HG03521 (cell line): Measurements from ENCODE around the gene RNF217.

ENCODE experiments used
- ATAC-seq: cut with Tn5 transposase; IDR thresholded peaks from one replicate; pipeline ENCODE4 v1.9.1; 2021; ENCODE audit warnings: mild to moderate bottlenecking, moderate library complexity; ENCODE audit not compliant: unreplicated experiment

RNF217 gene

DNA sequence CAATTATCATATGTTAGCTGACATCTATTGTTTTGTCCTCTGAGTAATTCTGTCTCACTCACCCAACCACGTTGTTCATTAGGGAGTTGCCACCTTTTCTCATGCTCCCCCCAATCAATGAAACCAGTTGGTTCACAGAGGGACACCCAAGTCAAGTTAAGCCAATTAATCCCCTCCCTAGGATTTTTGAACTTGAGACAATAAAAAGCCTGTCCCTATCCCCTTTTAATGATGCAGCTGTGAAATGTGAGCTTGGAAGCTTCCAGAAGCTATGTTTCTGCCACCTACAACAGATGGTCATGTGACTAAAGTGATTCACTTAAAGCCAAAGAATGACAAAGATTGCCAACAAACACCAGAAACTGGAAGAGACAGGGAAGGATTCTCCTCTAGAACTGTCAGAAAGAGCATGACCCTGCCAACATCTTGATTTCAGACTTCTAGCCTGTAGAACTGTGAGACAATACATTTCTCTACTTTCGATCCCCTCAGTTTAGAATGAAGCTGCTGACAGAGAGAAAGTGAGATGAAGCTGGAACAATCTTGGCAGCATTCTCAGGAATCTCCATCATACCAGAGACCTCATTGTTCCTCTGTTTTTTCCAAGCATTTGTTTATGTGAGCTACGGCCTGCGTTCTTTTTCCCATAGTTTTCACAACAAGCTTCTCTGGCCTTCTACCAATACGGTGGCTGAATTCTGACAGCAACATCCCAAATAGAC, 133.5 kb downstream of the RNF217 start:
- ATAC-seq: no peak

- ATAC-seq: no peak
These were observed 134.9 kb downstream of the RNF217 start for GRCh38 chr6:125097186-125097585.

- no peak for ATAC-seq
These were observed 136.0 kb downstream of the RNF217 start for GRCh38 chr6:125098253-125098652.

- peak; percentile 68 for ATAC-seq
These were observed 137.2 kb downstream of the RNF217 start for GRCh38 chr6:125099211-125100073.

DNA sequence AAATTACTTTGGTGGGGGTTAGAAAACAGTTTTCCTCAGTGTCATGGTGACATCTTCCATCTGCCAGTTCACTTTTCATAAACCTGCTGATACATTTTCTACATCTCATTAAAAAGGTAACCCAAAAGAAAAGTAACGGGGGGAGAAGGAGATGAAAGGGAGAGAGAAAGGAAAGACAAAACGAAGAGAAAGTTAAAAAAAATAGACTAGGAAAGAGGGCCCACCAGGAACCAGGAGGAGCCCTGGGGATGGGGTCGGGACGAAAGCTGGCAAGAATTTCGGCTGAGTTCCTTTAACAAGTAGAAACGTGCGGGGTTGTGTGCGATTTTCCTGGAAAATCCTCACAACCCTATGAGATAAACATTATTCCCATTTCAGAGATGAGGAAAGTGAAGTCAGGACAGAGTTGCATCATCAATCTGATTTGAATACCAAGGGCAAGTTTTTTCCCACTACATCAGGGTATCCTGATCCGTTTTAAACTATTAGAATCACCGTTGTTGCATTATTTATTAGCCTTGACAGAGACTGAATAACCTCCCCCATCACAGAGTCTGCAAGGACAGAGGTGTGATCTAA, 137.9 kb downstream of the RNF217 start:
- no peak for ATAC-seq

DNA sequence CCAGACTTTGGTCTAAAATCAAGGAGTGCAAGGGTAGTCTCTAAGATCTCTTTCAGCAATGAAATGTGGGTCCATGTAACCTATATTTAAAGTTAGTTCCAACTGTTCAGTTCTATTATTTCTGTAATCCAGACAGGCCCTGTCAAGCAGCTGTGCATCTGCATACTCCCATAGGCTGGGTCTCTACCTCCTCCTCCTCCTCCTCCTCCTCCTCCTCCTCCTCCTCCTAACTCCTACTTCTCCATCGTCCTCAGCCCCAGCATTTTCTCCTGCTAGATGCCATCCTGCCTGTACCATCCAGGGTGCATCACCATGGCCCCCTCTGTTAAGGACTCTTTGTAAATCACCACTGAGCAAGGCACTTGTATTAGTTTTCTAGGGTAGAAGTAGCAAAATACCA, 138.9 kb downstream of the RNF217 start:
- no peak for ATAC-seq

GRCh38 chr6:125101631-125102030, 139.4 kb downstream of the RNF217 start:
- ATAC-seq: no peak

- no peak for ATAC-seq
These were observed 140.2 kb downstream of the RNF217 start for GRCh38 chr6:125102411-125102810.

- no peak for ATAC-seq
These were observed 140.7 kb downstream of the RNF217 start for GRCh38 chr6:125102891-125103290.

- no peak for ATAC-seq
These were observed 142.2 kb downstream of the RNF217 start for GRCh38 chr6:125104425-125104824.

DNA sequence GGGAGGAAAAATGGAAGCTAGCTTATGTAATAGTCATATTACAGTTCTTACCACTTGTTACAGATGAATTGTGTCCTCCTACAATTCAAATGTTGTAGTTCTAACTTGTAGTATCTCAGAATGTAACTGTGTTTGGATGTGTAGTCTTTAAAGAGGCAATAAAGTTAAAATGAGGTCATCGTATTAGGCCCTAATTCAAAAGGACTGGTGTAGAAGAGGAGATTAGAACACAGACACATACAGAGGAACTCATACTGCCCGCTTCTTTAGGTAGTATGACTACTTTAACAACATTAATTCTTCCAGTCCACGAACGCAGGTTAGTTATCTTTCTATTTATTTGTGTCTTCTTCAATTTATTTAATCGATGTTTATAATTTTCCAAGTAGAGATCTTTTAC, 144.8 kb downstream of the RNF217 start:
- no peak for ATAC-seq

DNA sequence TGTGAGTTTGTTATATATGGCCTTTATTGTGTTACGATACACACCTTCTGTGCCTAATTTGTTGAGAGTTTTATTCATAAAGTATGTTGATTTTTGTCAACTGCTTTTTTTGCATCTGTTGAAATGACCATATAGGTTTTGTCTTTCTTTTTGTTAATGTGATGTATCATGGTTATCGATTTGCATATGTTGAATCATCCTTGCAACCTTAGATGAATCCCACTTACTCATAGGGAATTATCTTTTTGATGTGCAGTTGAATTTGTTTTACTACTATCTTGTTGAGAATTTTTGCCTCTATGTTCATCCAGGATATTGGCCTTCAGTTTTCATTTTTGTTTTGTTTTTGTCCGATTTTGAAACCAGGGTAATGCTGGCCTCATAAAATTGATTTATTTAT, 145.7 kb downstream of the RNF217 start:
- ATAC-seq: no peak

- ATAC-seq: no peak
These were observed 147.8 kb downstream of the RNF217 start for GRCh38 chr6:125110056-125110455.

GRCh38 chr6:125111219-125111983, 149.2 kb downstream of the RNF217 start:
- no peak for ATAC-seq

GRCh38 chr6:125112934-125113333, 150.7 kb downstream of the RNF217 start:
- ATAC-seq: no peak

GRCh38 chr6:125114248-125114858, 152.1 kb downstream of the RNF217 start:
- no peak for ATAC-seq

- ATAC-seq: no peak
These were observed 153.9 kb downstream of the RNF217 start for GRCh38 chr6:125116170-125116569.

- ATAC-seq: no peak
These were observed 154.5 kb downstream of the RNF217 start for GRCh38 chr6:125116710-125117109.

- no peak for ATAC-seq
These were observed 155.6 kb downstream of the RNF217 start for GRCh38 chr6:125117818-125118217.

DNA sequence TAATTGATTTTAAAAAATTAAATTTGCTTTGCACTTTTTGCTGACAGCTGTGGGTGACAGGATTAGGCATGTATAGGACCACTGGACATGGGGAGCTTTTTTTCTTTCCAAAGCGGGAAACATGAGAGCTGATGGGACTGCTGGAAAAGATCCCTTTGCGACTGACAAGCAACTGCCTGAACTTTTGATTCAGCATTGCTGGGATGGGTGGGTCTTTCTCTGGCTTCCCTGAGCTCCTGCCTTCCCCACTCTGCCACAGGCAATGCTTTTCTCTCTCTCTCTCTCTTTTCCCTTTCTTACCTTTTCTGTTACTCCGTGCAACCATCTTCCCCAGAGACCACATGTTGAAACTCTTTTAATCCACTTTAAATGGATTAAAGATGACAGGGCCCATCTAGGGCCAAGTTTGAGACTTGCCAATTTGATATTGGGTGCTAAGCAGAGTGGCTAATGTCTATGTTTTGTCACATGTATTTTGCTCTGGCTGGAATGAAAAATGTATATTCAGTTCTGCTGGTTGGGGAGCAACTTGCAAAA, 157.9 kb downstream of the RNF217 start:
- no peak for ATAC-seq
